ENCODE data around the gene CRYBG2.
"Not testable (repeated sequence)": the region's sequence is repeated elsewhere in the genome, so short reads cannot be mapped to it uniquely, and the experiment has no call there.

The CRYBG2 gene

DNA sequence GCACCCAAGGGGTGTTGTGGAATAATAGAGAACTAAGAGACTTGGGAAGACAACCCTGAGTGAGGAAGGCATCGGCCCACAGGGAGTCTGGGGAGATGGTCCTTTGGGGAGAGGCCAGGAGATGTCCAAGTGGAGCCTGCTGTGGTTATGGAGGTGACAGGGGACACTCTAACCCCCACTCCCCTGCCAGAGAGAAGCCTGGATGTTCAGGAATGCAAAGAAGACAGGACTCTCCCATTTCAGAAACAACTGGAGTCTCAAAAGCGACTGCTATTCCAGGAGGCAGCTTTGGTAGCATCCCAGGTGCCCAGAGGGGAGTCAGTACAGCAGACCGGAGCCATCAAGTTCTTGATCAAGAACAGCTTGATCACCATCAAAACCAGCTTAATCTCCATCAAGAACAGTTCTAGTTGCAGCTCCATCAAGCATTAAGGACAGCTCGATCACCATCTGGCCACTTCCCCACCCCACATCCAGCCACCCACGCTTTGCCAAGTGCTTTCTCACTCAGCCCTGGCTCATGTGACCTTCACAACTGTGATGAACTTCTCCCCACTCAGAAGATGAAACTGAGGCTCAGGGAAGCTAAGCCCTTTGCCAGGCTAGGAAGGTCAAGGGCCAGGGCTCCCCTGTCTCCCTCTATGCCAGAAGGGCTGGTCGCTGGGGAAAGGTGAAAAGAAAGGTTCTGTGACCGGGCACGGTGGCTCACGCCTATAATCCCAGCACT is 35.4 kb downstream of the CRYBG2 start:
- DNase-seq, result no peak

DNA sequence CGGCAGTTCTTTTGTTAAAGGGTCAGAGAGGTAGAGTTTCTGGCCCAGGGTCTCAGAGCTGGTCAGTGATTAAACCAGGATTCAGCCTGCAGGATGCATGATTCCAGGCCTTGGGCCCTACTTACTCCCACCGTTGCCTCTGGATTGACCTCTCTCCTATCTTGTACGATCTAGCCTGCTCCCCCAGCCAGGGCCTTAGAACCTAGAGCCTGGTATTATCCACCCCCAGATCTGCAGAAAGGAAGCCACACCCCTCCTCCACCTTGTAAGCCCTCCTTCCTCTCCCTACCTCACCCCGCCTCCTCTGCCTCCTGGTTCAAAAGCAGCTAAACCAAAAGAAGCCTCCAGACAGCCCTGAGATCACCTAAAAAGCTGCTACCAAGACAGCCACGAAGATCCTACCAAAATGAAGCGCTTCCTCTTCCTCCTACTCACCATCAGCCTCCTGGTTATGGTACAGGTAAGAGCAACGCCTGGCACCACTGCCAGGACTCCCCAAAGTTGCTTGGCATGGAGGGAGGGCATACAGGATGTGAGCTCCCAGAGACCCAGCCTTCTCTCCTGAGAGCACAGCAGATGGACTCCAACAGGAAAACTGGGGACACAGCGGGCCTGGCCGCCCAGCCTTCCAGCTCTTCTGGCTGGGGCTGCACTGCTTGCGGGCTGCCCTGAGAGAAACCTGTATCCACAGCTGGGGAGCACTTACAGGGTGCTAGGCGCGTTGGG is 36.2 kb downstream of the CRYBG2 start, which contains the start of gene CD52:
Gene CD52, plus strand, starts transcription at position 347 of the 726 bp plus-strand sequence. Its CDS starts 60 bp downstream, at position 407.
- DNase-seq, result no peak

DNA sequence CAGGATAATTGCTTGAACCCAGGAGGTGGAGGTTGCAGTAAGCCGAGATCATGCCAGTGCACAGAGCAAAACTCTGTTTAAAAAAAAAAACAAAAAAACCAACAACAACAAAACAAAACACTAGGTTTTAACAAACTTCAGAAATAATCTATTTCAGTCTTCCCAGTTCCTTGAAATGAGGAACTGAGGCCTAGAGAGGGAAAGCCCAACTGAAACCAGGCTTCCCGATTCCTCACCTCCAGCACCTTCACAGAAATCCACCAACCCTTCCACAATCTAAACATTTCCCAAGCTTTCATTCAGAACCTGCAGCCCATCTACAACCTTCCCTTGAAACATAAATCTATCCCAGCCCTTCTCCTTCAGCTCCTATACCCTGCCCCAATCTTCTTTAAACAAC is 36.8 kb downstream of the CRYBG2 start:
- no peak for DNase-seq

DNA sequence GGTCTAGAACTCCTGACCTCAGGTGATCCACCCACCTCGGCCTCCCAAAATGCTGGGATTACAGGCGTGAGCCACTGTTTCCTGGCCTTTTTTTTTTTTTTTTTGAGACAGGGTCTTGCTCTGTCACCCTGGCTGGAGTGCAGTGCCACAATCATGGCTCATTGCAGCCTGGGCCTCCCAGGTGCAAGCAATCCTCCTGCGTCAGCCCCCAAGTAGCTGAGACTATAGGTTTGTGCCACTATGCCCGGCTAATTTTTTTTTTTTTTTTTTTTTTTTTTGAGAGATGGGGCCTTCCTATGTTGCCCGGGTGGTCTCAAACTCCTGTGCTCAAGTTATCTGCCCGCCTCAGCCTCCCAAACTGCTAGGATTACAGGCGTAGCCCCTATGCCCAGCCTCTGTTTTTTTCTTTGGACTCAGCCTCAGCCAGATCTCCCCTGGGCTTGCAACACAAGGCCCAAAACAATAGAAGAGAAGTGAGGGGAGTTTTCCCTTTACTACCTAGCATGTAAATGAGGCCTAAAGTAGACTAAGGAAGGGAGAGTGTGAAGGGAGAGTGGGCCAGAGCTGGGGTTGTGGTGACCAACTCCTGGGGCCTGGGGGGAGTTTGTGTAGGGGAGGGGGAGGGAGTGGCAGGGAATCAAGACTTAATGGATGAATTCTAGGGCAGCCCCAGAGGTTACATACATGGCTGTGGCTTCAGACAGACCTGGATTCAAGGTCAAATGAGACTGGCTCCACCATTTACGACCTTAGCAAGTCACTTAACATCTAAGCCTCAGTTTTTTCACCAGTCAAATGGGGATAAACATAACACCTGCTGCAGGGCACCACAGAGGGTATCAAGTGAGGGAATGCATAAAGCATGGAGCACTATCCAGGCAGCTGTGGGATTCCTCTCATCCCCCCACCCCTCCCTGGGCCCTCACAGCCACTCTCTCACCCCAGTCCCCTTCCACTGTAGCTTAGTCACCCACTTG is 37.8 kb downstream of the CRYBG2 start:
- no peak for DNase-seq

DNA sequence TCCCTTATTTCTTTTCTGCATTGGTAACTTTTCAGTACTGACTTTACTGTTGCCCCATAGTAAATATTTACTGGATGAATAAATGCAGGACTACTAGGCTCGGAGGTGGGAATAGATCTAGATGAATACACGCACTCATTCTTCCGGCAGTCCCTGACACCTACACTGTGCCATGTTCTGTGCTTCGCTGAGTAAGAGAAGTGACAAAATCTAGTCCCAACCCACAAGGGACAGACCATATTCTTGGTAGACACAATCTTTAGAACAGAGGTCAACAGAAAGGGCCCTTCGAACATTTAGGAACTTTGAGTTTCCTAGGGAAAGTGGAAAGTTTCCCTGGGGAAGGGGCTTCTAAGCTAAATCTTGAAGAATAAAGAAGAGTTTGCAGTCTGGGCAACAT is 39.4 kb downstream of the CRYBG2 start:
- no peak for DNase-seq

DNA sequence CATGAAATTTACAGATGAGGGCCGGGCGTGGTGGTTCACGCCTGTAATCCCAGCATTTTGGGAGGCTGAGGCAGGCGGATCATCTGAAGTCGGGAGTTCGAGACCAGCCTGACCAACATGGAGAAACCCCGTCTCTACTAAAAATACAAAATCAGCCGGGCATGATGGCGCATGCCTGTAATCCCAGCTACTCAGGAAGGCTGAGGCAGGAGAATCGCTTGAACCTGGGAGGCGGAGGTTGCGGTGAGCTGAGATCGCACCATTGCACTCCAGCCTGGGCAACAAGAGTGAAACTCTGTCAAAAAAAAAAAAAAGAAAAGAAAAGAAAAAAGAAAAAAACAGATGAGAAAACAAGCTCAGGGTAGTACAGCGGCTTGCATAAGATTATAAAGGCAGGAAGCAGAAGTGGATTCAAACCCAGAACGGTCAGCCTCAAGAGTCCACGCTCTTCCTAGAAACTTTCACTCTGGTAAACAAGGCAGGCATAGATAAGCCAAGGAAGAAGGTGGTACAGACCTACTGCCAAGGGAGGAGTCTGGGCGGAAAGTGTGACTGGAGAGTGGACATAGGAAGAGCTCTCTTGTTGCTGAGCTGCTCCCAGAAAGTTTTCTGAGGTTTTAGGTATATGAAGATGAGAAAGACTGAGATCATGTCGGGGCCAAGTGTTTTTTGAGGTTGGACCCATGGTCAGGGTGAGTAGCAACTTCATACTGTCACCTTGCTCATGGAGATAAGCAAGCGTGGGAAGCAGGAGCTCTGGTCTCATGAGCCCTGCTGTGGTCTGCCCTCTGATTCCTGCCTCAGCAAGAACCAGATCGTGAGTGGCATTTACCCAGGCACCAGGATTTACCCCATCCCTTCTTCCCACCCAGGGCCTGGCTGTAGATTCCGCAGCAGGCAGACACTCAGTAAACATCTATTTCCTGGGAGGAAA is 45.7 kb downstream of the CRYBG2 start:
- DNase-seq, result not testable (repeated sequence)

DNA sequence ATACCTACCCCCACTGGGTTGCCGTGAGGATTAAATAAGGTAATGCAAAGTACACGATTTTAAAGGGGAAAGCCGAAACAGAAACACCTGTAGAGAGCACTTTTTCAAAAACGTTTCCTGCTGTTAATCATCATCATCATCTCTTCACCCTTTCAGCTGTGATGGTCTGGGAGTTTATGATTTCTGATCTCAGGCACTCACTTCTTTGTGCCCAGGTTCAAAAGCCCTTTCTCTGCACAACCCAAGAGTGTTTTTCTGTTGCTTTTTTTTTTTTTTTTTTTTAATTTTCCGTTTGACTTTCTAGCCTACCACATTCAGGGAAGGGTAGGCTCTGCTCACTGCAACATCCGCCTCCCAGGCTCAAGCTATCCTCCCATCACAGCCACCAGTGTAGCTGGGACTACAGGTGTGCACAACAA is 46.6 kb downstream of the CRYBG2 start:
- DNase-seq, result no peak

DNA sequence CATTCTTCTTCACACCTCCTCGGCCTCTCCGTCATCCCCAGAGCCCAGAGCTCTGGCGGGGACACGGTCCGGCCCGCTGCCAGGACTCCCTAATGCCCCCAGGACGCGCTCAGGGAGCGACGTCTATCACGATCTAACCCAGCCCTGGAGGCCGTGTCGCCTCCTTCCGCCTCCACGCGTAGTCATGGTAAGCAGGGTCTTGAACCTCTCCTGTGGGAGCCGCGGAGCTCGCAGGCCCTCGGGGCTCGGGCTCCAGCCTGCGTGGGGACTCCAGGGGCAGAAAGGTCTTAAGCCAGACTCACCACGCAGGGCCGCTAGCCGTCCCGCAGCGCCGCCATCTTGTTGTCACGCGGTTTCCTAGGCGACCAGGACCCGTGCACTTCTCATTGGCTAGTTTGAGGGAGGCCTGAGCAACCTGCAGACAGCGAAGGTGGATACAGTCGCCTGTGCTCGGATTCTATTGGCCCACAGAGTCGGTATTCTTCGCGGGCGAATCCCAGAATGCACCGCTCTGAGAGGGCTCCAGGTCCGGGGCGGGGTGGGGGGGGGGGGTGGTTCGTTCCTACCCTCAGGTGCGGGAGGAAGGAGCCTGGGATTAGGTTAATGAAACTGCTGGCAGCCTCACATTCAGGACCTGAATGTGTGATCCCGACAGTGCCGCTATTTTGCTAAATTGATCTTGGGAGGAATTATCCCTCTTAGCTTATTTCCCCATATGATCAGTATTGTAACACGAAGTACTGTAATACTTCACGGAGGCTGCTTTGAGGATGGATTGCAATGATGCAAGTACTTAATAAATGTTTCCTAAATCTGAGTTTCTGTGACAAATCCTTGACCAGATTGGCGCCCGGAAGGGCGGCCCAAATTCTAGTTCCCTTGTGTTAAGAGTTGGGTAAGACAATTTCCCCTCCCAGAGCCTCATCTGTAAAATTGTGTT is 47.4 kb downstream of the CRYBG2 start, which contains the start of gene UBXN11:
Gene UBXN11, minus strand, starts transcription at position 347 of the 940 bp plus-strand sequence. CDS start 3,753 bp downstream, outside the sequence.
- peak; percentile 99 for DNase-seq

DNA sequence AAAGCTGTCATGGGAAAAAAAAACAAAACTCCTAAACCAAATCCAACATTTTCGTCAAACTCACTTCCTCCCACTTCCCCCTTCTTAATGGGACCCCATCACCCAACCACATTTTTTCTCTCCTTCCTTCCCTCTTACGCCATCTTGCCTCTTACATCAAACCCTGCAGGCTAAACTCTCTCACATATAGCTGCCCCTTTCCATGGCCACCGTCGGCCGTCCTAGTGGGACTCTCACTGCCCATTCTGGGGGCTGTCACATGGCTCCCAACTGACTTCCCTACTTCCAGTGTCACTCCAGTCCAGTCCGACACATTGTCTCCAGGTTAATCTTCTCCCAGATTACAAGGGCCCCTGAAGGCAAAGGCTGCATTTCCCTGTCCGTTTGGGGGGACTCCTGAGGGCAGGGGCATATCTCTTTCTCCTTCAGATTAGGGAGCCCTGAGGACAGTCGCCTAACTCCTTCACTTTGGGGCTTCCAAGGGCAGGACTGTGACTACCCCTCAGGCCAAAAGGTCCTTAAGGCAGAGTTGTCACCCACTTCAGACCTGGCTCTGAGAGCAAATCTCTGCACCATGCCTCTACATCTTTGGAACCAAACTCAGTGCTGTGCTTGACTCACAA is 48.2 kb downstream of the CRYBG2 start:
- no peak for DNase-seq

DNA sequence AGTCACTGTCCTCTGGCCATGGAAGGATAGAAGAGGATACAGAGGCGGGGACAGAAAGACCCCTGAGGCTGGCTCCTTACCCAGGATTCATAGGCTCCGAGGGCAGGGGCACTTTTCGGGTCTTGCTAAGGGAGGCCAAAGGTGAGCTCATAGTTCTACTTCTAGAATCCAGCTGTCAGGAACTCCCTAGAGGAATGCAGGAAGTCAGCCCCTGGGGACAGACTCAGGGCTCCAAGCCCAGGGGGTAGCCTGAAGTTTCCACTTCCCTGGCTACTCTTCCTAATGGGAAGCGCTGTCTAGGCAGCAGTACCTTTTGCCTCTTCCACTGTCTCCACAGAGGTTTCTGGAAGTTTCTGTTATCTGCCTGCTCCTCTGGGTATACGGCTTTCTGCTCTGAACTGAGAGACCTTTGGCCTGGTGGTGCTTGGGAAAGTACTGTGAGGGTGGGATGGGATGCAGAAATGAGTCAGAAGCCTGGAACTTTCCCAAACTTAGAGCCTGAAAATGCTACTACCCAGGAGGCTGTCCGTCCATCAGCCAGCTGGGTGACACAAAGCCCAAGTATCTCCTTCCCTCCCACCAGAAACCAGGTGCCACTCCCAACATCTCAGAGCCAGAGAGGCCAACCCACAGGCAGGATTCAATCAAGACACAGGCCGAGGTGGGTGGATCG is 51.1 kb downstream of the CRYBG2 start:
- DNase-seq, result no peak

DNA sequence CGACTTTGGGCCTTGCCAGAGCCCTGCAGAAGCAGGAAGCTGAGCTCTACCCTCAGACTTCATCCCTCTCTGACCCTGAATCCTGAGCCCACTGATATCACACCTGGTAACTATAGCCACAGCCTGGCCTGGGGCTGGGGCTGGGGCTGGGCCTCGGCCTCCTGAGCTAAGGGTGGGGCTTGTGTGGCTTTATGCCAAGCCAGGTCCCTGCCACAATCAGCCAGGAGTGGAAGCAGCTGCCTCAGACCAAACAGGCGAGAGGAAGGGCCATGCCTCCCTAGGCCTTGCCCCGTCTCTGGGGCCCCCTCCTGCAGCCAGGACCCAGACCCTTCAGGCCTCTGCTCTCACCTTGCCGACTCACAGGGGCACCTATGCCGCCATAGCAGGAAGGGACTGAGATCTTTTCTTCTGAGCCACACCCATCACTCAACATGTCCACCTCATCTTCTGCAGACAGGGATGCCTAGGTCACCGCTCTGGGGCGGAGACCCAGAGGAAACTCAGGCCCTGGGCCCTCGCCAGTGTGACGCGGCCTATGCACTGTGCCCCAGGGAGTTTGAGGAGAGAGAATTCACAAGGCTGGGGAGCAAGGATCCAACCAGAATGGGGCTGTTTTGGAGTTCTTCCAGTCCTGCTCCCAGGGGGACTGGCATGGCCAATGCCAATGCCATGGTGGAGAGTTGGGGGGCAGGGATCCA is 53.2 kb downstream of the CRYBG2 start:
- no peak for DNase-seq

DNA sequence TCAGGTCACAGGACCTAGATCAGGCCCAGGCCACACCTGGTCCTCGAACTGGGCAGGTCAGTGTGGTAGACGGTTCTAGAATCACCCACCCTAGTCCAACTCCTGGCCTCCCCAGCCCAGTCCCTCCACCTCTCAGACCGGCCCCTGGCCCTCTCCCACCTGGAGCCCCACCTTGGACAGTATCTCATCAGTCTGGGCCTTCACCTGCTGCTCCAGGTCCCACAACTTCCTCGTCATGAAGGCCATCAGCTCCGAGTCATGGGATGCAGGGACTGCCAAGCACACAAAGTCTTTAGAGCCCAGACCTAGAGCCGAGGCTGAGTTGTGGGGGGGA is 56.2 kb downstream of the CRYBG2 start:
- DNase-seq, result no peak

DNA sequence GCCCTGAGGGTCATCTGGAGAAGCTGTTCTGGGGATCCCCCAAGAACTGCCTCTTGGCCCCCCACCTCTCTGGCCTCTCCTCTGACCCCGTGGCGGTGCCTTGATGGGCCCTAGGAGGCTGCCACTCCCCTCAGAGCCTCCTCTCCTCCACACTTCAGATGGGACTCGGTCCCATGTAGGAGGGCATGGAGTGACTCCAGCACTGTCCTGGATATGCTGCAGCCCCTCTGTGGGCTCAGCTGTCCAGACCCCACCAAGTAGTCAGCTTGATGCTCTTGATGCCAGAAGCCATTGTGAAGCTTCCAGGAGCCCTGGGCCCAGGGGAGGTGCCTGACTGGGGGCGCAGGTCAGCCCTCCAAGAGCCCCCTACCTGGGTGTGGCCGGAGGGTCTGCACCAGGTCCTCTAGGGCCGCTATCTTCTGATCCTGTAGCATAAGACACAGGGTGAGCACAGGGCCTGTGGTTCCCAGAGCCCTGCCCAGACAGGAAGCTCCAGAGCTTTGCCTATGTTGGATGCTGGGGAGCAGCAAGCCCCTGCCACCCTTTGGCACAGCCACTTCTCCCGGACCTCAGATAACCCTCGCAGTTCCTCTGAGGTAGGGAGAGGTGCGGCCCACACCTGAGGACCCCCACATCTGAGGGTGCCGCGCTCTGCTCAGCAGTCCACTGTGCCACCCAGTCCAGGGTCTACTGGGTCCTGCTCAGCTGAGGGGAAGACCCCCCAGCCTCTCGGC is 56.7 kb downstream of the CRYBG2 start:
- DNase-seq, result no peak

DNA sequence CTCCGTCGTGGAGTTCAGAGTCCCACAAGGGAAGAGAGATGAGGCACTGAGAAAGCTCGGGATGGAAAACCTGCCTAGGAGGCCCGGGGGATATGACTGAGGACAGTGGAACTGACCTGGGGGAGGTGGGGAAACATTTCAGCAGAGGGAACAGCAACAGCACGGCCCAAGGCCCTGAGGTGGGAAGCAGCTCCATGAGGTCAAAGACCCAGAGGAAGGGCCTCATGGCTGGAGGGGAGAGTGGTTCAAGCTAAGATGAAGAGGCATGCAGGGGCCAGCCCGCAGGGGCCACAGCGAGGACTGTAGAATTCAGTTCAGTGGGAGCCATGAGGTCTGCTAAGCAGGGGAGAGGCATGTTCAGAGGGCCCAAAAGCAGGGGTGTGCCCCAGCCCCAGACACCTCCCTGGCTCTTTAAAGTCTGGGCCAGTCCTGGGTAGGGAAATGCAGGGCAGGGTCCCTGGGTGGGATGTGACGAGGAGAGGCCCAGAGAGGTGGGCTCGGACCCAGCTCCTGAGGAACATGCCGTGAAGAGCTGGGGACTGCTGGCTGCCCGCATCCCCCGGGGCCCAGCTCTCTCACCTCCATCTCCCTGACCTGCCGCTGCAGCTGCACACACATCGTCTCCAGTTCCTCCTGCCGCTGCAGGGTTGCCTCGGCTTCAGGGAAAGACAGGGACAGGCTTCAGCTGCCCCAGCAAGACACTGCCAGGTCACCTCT is 57.4 kb downstream of the CRYBG2 start:
- no peak for DNase-seq

DNA sequence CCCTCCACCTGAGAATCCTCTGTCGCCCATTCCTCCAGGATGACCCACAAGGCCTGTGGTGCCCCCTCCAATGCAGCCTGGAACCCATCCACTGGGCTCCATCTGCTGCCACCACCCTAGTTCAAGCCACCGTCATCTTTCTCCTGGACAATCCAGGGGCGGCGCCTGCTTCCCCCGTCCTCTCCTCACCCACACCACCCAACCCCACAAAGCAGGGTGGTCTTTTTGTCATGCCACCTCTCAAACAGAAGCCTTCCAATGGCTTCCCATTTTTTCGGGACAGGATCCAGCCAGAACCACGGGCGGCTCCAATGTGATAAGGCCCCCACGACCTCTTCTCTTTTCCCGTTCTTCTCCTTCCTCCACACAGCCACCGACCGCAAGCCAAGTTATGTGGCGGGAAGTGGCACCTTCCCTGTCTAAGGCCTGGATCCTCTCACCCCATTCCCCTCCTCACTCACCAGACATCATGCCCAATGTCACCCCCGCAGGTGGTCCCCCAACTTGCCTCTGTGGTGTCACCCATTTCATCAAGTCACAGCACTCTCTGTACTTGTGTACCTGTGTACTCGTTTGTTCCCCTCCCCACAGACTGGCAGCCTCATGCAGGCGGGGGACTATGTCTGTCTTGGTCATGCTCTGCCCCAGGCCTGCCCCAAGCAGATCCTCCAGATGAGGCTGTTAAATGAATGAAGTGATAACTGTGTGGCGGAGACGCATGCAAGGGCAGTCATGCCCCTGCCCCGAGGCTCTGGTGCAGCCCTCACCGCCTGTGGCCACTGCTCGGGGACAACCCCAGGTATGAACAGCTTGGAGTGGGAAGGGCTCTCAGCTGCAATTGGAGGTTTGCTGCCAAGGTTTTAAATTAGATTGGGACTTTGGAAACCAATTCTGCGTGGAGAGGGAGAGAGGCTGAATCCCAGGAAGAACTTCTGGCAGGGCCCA is 58.5 kb downstream of the CRYBG2 start:
- no peak for DNase-seq

DNA sequence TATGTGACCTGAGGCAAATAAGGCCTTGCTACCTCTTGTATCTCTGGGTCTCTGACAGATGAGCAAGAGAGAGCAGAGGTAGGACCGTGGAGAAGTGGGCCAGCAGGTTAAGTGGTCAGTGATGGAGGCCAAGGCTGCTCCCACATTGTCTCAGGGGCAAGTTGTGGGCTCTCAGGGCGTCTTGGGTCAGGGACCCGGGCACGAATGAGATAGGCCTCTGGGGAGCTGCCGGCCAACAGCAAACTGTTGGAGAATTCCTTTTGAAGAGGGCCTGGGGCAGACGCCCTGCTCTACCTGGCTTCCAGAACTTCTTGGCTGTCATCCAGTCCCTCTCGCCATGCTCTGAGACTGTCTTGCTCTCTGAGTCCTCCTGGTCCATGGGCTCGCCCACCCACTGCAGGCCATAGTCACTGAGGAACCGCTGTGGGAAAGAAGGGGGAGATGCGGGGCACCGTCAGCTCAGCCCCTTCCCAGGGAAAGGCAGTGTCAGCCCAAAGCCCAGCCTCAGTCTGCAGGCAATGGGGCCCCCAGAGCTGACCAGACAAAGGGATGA is 59.9 kb downstream of the CRYBG2 start:
- no peak for DNase-seq
